Activated CD4-positive, CD25-positive, alpha-beta regulatory T cell (primary cell): ENCODE measurements around the gene VRTN.
"Not testable (repeated sequence)": the region's sequence is repeated elsewhere in the genome, so short reads cannot be mapped to it uniquely, and the experiment has no call there.

Source experiments
- DNase-seq, 4 experiments: peaks; one replicate each; lab custom pipeline; 2025; lab: John Stamatoyannopoulos, UW

Gene VRTN

DNA sequence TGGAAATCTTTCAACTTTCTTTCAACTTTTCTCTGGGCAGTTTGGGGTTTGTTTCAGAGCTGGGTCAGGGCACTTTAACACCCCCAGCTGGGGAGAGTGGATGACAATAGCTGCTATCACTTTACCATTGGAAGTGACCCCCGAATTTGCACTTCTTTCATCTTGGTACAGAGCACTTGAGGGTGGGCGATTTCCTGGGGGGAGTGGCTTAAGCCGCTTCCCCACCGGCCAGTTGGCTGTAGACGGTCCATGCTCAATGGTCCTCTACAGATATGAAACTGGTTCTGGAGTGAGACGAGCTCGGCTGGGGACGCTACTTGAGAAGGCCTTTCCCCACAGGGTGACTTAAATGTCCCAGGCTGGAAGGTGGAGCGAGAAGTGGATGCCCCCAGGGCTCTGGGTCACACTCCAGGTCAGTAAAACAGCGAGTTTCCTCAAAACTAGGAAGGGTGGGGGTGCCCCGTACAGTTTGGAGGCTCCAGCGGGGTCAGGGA, at the start of gene VRTN:
Gene VRTN (plus strand): TSS at position 231 of the 494 bp plus-strand sequence. CDS start 8,313 bp downstream, outside the sequence.
- no peak for DNase-seq

- peak in 1 of 4 experiments; percentile 18 for DNase-seq
Measured at GRCh38 chr14:74299061-74299545, 49.2 kb upstream of the VRTN start.

GRCh38 chr14:74301594-74302151, 46.6 kb upstream of the VRTN start:
- DNase-seq = no peak

GRCh38 chr14:74302152-74302628, 46.1 kb upstream of the VRTN start:
- DNase-seq = no peak

- peak; percentile 59 to 81 (median 70) for DNase-seq
Measured at GRCh38 chr14:74302634-74303569, 45.4 kb upstream of the VRTN start, which contains the start of gene ABCD4. TSS of gene ABCD4 (minus strand) at chr14:74302934. CDS start at chr14:74302912, 22 bp downstream.

GRCh38 chr14:74308695-74309094, 39.6 kb upstream of the VRTN start:
- no peak for DNase-seq

GRCh38 chr14:74309125-74310022, 38.9 kb upstream of the VRTN start:
- no peak for DNase-seq

DNA sequence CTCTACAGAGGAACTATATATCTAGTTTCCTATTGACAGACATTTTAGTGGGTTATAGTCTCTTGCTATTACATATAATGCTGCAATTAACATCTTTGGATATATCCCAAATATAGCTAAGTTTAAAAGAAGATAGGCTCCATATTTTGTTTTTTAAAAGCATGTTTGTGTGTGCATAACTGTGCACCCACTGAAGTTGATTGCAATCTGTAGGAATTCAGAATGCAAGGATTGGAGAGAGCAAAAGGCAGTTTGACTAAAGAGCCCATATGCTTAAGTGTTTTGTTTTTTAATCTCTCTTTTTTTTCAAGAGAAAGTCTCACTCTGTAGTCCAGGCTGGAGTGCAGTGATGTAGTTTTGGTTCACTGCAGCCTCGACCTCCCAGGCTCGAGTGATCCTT, 36.1 kb upstream of the VRTN start:
- DNase-seq = no peak

DNA sequence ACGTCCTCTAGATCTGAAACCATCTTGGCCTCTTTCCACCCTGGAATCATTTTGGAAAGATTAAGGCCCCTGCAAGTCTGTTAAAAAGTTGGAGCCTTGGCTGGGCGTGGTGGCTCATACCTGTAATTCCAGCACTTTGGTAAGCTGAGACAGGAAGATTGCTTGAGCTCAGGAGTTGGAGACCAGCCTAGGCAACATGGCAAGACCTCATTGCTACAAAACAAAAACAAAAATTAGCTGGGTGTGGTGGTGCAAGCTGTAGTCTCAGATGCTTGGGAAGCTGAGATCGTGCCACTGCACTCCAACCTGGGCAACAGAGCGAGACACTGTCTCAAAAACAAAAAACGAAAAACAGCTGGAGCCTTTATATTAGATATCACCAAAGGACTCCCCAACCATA, 34.7 kb upstream of the VRTN start:
- no peak for DNase-seq

DNA sequence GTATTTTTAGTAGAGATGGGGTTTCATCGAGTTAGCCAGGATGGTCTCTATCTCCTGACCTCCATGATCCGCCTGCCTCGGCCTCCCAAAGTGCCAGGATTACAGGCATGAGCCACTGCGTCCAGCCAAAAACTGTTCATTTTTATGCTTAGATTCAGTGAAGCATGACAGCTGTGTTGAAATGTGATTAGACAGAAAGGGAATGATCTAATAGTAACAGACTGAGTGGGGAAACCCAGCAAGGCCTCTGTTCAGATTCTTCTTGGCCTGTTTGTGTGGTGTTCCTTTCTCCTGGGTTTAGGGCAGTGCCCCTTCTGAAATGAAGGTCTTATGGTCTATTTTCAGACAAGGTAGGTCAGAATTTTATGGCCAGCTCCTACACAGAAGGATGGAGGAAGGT, 33.7 kb upstream of the VRTN start:
- DNase-seq = no peak

- DNase-seq = no peak
Measured at GRCh38 chr14:74324931-74325361, 23.3 kb upstream of the VRTN start.

DNA sequence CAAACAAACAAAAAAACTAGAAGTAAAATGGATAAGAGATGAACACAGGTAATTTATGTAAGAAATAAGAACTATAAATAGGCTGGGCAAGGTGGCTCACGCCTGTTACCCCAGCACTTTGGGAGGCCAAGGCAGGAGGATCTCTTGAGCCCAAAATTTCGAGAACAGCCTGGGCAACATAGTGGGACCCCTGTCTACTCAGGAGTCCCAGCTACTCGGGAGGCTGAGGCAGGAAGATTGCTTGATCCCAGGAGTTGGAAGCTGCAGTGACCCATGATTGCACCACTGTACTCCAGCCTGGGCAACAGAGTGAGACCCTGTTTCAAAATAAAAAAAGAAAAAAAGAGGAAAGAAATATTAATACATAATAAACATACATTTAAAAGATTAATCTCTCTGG, 22.8 kb upstream of the VRTN start:
- DNase-seq = no peak

DNA sequence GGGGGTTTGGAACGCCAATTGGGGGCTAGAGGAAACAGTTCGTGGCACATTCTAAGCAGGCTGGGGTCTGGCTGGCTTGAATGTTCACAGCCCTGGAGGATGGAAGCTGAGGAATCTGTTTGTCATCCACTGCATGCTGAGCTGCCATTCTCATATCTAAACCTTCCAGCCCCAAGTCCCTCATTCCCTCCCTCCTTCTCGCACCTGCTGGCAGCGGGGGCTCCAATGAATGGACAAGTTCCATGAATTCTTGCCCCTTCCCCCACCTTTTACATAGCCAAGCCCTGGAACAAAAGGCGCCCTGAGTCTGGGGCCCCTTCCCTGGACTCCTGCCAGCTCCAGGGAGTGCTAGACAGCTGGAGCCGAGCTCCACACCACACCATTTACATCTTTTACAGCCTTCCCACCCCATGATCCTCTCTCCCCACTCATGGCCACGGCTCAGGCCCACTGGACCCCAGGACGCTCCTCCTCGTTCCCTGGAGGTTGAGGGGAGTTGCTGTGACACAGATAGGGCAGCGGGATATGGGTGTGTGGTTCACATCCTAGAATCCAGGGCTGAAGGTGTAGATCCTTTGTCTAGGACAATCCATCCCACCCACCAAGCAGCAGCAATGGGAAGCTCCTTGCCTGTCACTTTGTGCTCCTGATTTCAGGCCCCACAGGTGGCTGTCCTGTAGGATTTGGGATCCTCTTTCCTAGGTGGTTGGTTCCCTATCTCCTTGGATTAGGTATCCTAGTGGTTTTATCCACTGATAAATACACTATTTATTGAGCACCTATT, 21.7 kb upstream of the VRTN start:
- DNase-seq = no peak

DNA sequence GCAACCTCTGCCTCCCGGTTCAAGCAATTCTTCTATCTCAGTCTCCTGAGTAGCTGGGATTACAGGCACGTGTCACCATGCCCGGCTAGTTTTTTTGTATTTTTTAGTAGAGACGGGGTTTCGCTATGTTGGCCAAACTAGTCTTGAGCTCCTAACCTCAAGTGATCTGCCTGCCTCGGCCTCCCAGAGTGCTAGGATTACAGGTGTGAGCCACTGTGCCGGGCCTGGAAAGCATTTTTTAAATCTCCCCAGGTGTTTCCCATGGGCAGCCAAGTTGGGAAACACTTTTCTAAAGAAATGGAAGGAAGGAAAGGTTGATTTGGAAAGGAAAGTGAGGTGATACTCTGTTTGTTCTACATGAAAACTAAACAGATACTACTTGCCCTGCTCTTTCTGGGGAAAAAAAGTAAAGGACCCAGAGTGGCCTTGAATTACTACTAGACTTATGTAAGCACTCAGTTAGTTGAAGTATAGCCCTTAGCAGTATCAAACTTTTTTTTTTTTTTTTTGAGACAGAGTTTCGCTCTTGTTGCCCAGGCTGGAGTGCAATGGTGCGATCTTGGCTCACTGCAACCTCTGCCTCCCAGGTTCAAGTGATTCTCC, 18.2 kb upstream of the VRTN start:
- not testable (repeated sequence) for DNase-seq

- no peak for DNase-seq
Measured at GRCh38 chr14:74333909-74334308, 14.4 kb upstream of the VRTN start.

DNA sequence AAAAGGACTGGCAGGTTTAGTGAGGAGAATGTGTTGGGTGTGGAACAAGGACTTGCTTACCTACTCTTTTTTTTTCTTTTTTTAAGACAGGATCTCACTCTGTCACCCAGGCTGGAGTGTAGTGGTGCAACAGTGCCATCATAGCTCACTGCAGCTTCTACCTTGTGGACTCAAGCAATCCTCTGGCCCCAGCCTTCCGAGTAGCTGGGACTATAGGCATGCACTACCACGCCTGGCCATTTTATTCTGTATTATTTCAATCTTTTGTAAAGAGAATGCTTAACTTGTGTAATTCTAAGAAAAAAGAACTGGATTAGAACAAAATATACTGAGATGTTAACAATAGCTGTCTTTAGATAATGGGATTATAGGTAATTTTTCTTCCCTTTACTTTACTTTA, 1.9 kb upstream of the VRTN start:
- no peak for DNase-seq

DNA sequence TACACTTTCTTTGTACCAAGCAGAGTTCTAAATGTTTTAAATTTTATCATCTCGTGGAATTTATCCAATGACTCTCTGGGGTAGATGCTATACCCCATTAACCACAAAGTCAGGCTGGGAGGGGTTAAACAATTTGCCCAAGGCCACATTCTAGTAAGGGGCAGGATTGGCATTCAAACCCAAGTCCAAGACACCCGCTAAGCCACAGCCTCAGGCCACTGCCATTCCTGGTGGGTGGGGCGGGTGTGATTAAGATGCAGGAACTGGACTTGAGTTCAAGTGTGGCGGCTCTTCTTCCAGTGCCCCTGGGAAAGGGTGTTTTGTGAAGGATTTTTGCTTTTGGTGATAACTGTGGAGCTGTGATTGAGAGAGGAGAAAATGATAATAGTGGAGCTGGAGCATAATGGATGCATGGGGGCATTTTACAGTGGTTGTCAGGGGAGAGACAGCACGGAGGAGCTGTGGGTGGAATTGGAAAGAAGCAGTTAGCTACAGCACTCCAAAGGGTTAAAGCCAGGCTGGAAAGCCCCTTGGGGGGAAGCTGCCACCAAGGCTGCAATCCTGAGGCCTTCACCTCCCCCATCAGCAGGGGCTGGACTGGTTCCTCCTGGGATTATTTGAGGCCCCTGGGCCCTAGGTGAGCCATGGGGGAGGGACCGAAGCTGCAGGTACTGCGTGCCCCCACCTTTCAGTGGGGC, 1.0 kb upstream of the VRTN start:
- no peak for DNase-seq

- DNase-seq = no peak
Measured at GRCh38 chr14:74347795-74348100, 523 bp upstream of the VRTN start.

GRCh38 chr14:74348735-74349463, 628 bp downstream of the VRTN start:
- DNase-seq = no peak
